WERI-Rb-1 (cell line): Measurements from ENCODE around the gene WASHC3.
"Not testable (repeated sequence)": the region's sequence is repeated elsewhere in the genome, so short reads cannot be mapped to it uniquely, and the experiment has no call there.

Experiments
- DNase-seq: peaks from one replicate; pipeline ENCODE4 v3.0.0-alpha.2; 2020
- H3K27ac ChIP-seq: fragments of 250-450 bp; sonication (Bioruptor Pico); 2 replicates; pipeline ENCODE4 v1.5.1; 2020; ENCODE audit warnings: mild to moderate bottlenecking, moderate library complexity
- H3K27me3 ChIP-seq: fragments of 250-450 bp; sonication (Bioruptor Pico); 2 replicates; pipeline ENCODE4 v1.5.1; 2021; ENCODE audit warnings: mild to moderate bottlenecking, low read depth, moderate library complexity; ENCODE audit not compliant: insufficient read depth, severe bottlenecking
- H3K36me3 ChIP-seq: fragments of 250-450 bp; sonication (Bioruptor Pico); 2 replicates; pipeline ENCODE4 v1.5.1; 2020; ENCODE audit warnings: mild to moderate bottlenecking, moderate library complexity
- H3K4me3 ChIP-seq: 2 replicates; pipeline ENCODE4 v1.5.1; 2011; ENCODE audit warnings: low read depth, mild to moderate bottlenecking, control low read depth, low read length
- H3K9me3 ChIP-seq: fragments of 250-450 bp; sonication (Bioruptor Pico); 2 replicates; pipeline ENCODE4 v1.5.1; 2021; ENCODE audit warnings: mild to moderate bottlenecking, moderate library complexity; ENCODE audit not compliant: severe bottlenecking
- TF ChIP-seq, protein P1 (sequence below): IDR thresholded peaks from 2 replicates; pipeline ENCODE4 v1.5.1; 2011; ENCODE audit warnings: low read depth, mild to moderate bottlenecking, control low read depth, inconsistent platforms, low read length

The WASHC3 gene

DNA sequence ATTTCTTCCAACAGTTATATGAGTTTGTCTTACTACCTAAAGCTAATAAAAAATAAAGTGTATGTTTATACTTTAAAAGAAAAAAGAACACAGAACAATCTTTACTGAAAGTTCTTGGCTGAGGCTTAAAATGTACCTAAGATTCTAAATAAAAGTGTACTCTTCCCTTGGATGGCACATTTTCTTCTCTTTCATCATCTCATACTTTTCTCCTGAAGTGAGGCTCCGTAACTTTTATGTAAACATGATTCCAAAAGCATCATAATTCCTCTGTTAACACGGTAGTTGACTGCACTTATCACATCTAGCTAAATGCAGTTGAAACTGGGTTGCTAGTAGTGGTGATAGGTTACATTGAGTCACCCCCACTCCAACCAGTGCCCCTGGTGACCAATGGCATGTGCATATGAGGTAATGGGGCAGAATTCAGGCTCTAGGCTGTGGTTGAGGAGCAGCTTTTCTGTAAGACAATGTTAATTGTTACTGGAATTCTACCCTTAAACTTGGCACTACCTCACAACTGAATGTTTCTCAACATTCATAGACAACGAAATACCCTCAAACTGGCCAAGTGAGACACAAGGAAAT, 38.4 kb downstream of the WASHC3 start:
- Histone ChIP-seq H3K27ac (no peak overlapping the region), H3K36me3 (no peaks in the 10 kb centered on the region), H3K4me3 (no peak overlapping the region), H3K27me3 (no peaks in the 10 kb centered on the region), H3K9me3 (no peaks in the 10 kb centered on the region)
- TF ChIP-seq, protein P1, sequence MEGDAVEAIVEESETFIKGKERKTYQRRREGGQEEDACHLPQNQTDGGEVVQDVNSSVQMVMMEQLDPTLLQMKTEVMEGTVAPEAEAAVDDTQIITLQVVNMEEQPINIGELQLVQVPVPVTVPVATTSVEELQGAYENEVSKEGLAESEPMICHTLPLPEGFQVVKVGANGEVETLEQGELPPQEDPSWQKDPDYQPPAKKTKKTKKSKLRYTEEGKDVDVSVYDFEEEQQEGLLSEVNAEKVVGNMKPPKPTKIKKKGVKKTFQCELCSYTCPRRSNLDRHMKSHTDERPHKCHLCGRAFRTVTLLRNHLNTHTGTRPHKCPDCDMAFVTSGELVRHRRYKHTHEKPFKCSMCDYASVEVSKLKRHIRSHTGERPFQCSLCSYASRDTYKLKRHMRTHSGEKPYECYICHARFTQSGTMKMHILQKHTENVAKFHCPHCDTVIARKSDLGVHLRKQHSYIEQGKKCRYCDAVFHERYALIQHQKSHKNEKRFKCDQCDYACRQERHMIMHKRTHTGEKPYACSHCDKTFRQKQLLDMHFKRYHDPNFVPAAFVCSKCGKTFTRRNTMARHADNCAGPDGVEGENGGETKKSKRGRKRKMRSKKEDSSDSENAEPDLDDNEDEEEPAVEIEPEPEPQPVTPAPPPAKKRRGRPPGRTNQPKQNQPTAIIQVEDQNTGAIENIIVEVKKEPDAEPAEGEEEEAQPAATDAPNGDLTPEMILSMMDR, result no peak
- no peak for DNase-seq

- Histone ChIP-seq H3K4me3 (no peak overlapping the region), H3K27me3 (no peaks in the 10 kb centered on the region), H3K27ac (no peak overlapping the region), H3K9me3 (no peaks in the 10 kb centered on the region), H3K36me3 (no peaks in the 10 kb centered on the region)
- TF ChIP-seq, protein P1, result no peak
- no peak for DNase-seq
These were observed 39.5 kb downstream of the WASHC3 start for GRCh38 chr12:102022286-102022685.

DNA sequence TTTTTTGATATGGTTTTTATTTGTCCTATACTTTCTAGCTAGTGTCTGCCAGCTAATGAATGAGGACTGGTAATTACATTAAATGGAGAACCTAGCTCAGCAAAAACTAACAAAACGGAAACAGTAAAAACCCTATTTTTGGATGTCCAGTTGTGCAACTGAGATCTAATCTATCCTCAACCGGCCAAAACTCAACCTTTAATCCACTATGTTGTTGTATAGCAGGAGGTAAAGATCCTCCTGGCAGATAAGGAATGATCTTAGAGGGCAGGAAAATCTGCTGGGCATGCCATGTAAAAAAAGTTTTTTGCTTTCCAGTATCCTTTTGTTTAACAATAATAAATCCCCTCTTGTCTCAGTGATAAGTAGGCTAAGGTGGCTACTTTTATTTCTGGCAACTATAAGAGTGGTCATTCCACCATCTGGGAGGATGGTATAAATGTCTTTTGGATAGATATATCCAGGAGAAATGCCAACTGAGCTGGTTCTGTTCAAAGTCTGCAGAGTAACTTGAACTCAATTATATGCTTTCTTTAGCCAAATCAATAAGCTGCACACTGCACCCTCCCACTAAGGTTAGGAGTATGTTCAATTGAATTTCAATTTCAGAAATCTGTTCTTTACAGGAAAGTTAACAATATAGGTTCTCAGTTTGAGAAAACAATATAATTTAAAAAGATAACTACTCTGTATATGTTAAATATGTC, 40.1 kb downstream of the WASHC3 start:
- Histone ChIP-seq H3K36me3 (no peaks in the 10 kb centered on the region), H3K27me3 (no peaks in the 10 kb centered on the region), H3K4me3 (no peak overlapping the region), H3K9me3 (no peaks in the 10 kb centered on the region), H3K27ac (no peak overlapping the region)
- DNase-seq, result no peak
- TF ChIP-seq, protein P1, result no peak

DNA sequence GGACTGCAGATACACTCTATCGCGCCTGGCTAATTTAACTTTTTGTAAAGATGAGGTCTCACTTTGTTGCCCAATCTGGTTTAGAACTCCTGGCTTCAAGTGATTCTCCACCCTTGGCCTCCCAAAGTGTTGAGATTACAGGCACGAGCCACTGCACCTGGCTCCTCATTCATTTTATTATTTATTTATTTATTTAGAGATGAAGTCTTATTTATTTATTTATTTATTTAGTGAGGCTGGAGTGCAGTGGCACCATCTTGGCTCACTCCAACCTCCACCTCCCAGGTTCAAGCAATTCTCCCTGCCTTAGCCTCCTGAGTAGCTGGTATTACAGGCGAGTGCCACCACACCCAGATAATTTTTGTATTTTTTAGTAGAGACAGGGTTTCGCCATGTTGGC, 43.2 kb downstream of the WASHC3 start:
- H3K27me3 ChIP-seq, H3K9me3 ChIP-seq, DNase-seq, H3K27ac ChIP-seq, H3K36me3 ChIP-seq, H3K4me3 ChIP-seq: not testable (repeated sequence)

DNA sequence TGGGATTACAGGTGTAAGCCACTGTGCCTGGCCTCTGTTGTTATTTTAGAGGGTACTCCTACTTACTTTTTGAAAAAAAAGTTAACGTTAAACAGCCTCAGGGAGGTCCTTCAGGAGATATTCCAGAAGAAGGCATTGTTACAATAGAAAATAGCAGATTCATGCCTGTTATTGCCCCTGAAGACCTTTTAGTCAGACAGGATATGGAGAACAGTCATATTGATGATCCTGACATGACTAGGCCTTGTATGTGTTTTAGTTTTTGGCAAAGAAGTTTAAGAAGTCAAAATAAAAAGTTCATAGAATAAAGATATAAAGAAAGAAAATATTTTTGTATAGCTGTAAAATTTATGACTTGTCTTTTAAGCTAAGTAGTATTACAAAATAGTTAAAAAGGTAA, 45.3 kb downstream of the WASHC3 start:
- H3K9me3 ChIP-seq, result no peaks in the 10 kb centered on the region
- no peak overlapping the region for H3K27ac ChIP-seq
- no peak overlapping the region for H3K4me3 ChIP-seq
- no peak for DNase-seq
- no peaks in the 10 kb centered on the region for H3K36me3 ChIP-seq
- no peaks in the 10 kb centered on the region for H3K27me3 ChIP-seq
- TF ChIP-seq, protein P1, result no peak

- Histone ChIP-seq H3K27me3 (no peaks in the 10 kb centered on the region), H3K9me3 (no peaks in the 10 kb centered on the region), H3K36me3 (no peaks in the 10 kb centered on the region), H3K4me3 (no peak overlapping the region), H3K27ac (no peak overlapping the region)
- DNase-seq, result no peak
- TF ChIP-seq, protein P1, result no peak
These were observed 51.4 kb downstream of the WASHC3 start for GRCh38 chr12:102010265-102010994.
